Thyroid gland (tissue), 4 donors: ENCODE data around the gene HLA-A.

ENCODE experiments used
- POLR2A ChIP-seq, 2 donors: fragments of 450-650 bp; IDR thresholded peaks; one replicate each; pipeline ENCODE4 v1.6.1; 2017; ENCODE audit warnings: antibody characterized with exemption in 2 of 2, mild to moderate bottlenecking in 2 of 2, moderate library complexity in 1 of 2
- TF ChIP-seq, protein P1 (sequence below), 6 experiments: fragments of 200-600 bp in 3 of 6; fragments of 450-650 bp in 3 of 6; sonication (generic) in 3 of 6; IDR thresholded peaks; one replicate each; pipeline ENCODE4 v1.5.1; 2016 to 2019; ENCODE audit warnings: antibody characterized with exemption in 6 of 6, mild to moderate bottlenecking in 2 of 6, inconsistent platforms in 1 of 6, moderate library complexity in 1 of 6

DNA sequence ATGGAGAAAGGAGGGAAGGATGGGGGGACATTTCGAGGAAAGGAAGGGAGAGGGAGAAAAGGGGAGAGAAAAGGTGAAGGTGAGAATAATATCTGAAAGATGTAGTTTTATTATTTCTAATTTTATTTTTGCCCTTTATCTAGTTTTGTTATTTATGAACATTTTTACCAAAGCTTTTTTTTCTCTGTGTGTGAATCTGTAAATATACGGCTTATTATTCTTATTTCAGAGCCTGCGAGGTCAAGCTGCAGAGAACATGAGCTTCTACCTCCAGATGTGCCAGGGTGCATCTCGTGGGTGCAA lies 35.0 kb downstream of the HLA-A start:
- TF ChIP-seq, protein P1, sequence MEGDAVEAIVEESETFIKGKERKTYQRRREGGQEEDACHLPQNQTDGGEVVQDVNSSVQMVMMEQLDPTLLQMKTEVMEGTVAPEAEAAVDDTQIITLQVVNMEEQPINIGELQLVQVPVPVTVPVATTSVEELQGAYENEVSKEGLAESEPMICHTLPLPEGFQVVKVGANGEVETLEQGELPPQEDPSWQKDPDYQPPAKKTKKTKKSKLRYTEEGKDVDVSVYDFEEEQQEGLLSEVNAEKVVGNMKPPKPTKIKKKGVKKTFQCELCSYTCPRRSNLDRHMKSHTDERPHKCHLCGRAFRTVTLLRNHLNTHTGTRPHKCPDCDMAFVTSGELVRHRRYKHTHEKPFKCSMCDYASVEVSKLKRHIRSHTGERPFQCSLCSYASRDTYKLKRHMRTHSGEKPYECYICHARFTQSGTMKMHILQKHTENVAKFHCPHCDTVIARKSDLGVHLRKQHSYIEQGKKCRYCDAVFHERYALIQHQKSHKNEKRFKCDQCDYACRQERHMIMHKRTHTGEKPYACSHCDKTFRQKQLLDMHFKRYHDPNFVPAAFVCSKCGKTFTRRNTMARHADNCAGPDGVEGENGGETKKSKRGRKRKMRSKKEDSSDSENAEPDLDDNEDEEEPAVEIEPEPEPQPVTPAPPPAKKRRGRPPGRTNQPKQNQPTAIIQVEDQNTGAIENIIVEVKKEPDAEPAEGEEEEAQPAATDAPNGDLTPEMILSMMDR (IDR thresholded peaks at IDR 0.05), result no peak
- no peak for TF ChIP-seq POLR2A (IDR thresholded peaks at IDR 0.05)
